PC-3 (cell line): ENCODE data around the gene PDLIM4. TPM values are rescaled to one million over a fixed set of nuclear protein-coding genes. Genes with fewer than 3 reads are reported as not detected.
A peak's percentile ranks its signal among the peaks of the same experiment; 100 is the strongest.

ENCODE experiments used
- ATAC-seq: fragments of 200-7000 bp; cut with Tn5 transposase; 2 replicates; pipeline ENCODE4 v1.9.1; 2020; ENCODE audit warnings: mild to moderate bottlenecking, moderate library complexity
- BruUV-seq: library from RNA; stranded (reverse); fragments of 400-500 nt; replicated peaks from 2 replicates; lab custom pipeline; 2021; lab: Mats Ljungman, UMichigan
- CTCF ChIA-PET: fragments of 300-600 bp; sonication (Branson Sonifier 250); formaldehyde crosslinking; loops from one replicate; lab custom pipeline; 2022; ENCODE audit warnings: antibody characterized with exemption; lab: Charles Lee
- POLR2A ChIA-PET: fragments of 300-600 bp; sonication (Branson Sonifier 250); formaldehyde crosslinking; loops from one replicate; lab custom pipeline; 2022; ENCODE audit warnings: antibody characterized with exemption; ENCODE audit not compliant: unreplicated experiment; lab: Charles Lee
- DNase-seq: peaks from one replicate; pipeline ENCODE4 v3.0.0-alpha.2; 2015
- H2AFZ ChIP-seq: fragments of 300-600 bp; sonication (generic); 2 replicates; pipeline ENCODE4 v1.6.0; 2016; ENCODE audit warnings: antibody characterized with exemption, low read length
- H3F3A ChIP-seq: fragments of 300-600 bp; sonication (generic); one replicate; pipeline ENCODE4 v1.6.0; 2017; ENCODE audit warnings: antibody characterized with exemption, low read length, control low read depth, mild to moderate bottlenecking; ENCODE audit not compliant: unreplicated experiment
- H3K27ac ChIP-seq: fragments of 300-600 bp; sonication (generic); 2 replicates; pipeline ENCODE4 v1.5.1; 2016; ENCODE audit warnings: mild to moderate bottlenecking, low read length
- H3K27me3 ChIP-seq: fragments of 300-600 bp; sonication (generic); 2 replicates; pipeline ENCODE4 v1.6.1; 2016; ENCODE audit warnings: low read length, mixed read lengths
- H3K36me3 ChIP-seq: fragments of 300-600 bp; sonication (generic); 2 replicates; pipeline ENCODE4 v1.6.1; 2016; ENCODE audit warnings: low read depth, mixed run types, low read length, mixed read lengths
- H3K4me1 ChIP-seq: fragments of 300-600 bp; sonication (generic); 2 replicates; pipeline ENCODE4 v1.5.1; 2016; ENCODE audit warnings: low read length; ENCODE audit not compliant: insufficient read depth
- H3K4me2 ChIP-seq: fragments of 300-600 bp; sonication (generic); 2 replicates; pipeline ENCODE4 v1.6.0; 2016; ENCODE audit warnings: low read length
- H3K4me3 ChIP-seq: fragments of 300-600 bp; sonication (generic); 2 replicates; pipeline ENCODE4 v1.5.1; 2016; ENCODE audit warnings: mild to moderate bottlenecking, low read length, mixed read lengths
- H3K79me2 ChIP-seq: fragments of 300-600 bp; sonication (generic); 2 replicates; pipeline ENCODE4 v1.6.1; 2017; ENCODE audit warnings: low read length, mixed read lengths
- H3K9ac ChIP-seq: fragments of 300-600 bp; sonication (generic); 2 replicates; pipeline ENCODE4 v1.6.0; 2016; ENCODE audit warnings: mild to moderate bottlenecking, low read length
- H3K9me2 ChIP-seq: fragments of 300-600 bp; sonication (generic); replicated peaks from 2 replicates; pipeline ENCODE4 v1.6.1; 2016; ENCODE audit warnings: mixed run types, low read length, mixed read lengths
- H3K9me3 ChIP-seq: fragments of 300-600 bp; sonication (generic); 2 replicates; pipeline ENCODE4 v1.6.1; 2016; ENCODE audit warnings: low read length, mixed read lengths
- H4K20me1 ChIP-seq: fragments of 300-600 bp; sonication (generic); 2 replicates; pipeline ENCODE4 v1.6.1; 2016; ENCODE audit warnings: low read length, mixed read lengths
- CTCF ChIP-seq: fragments of 300-600 bp; sonication (generic); conservative IDR thresholded peaks from 2 replicates; pipeline ENCODE4 v1.5.1; 2017; ENCODE audit warnings: antibody characterized with exemption, low read depth, mild to moderate bottlenecking, low read length
- EZH2 ChIP-seq: fragments of 300-600 bp; sonication (generic); IDR thresholded peaks from one replicate; pipeline ENCODE4 v1.6.1; 2017; ENCODE audit warnings: antibody characterized with exemption, mild to moderate bottlenecking, low read length; ENCODE audit not compliant: unreplicated experiment
- EZH2phosphoT487 ChIP-seq: fragments of 300-600 bp; sonication (generic); IDR thresholded peaks from 2 replicates; pipeline ENCODE4 v1.6.1; 2018; ENCODE audit warnings: mild to moderate bottlenecking, antibody characterized with exemption, low read length, borderline replicate concordance
- intact Hi-C: fragments of 100-400 bp; cut with micrococcal nuclease; formaldehyde crosslinking; loops from 2 replicates; pipeline ENCODE4 v1.9.0; 2023
- total RNA-seq: library from RNA; depleted of rRNA; stranded (reverse); fragments of >200 nt; gene quantifications from 2 replicates; pipeline ENCODE4 v1.2.3, GENCODE V29; 2014

Gene PDLIM4
- total RNA-seq, 1 experiment from 2014 or later, result 27.8 TPM

- H3F3A ChIP-seq, result no peaks in the 10 kb centered on the region
- peak within 1 kb of the TSS; percentile 30 for H3K27ac ChIP-seq
- no peaks in the 10 kb centered on the region for H3K9me2 ChIP-seq
- ATAC-seq (peak; percentile 92), DNase-seq (peak; percentile 79)
- H3K9me3 ChIP-seq, result no peaks in the 10 kb centered on the region
- H3K4me1 ChIP-seq, result peaks cover 20% of the 10 kb centered on the region
- no peaks in the 10 kb centered on the region for H3K36me3 ChIP-seq
- CTCF ChIA-PET, result interaction anchor here (1.1 to 1.3 kb wide), 2 partner anchors 10 to 12 kb away, joined by 3 read pairs; no protein-coding TSS in a partner anchor
- peak within 1 kb of the TSS; percentile 81 for H2AFZ ChIP-seq
- H3K4me3 ChIP-seq, result peak within 1 kb of the TSS; percentile 69
- peaks cover 44% of the 10 kb centered on the region for H3K79me2 ChIP-seq
- TF ChIP-seq EZH2 (no peak), CTCF (0 out of 2 replicates have a peak, but pooled peaks have one; percentile 16)
- peak within 1 kb of the TSS; percentile 87 for H3K4me2 ChIP-seq
- POLR2A ChIA-PET, result interaction anchor here (0.7 kb wide), 2 partner anchors 37 to 134 kb away, joined by 3 to 5 read pairs; no protein-coding TSS in a partner anchor
- no TSS peak for BruUV-seq
- intact Hi-C loops, result loop anchor here (5.0 kb wide), 1 partner anchor 65 kb away; the partner anchor contains the start of gene SLC22A4
- no peaks in the 10 kb centered on the region for H3K27me3 ChIP-seq
- peak within 1 kb of the TSS; percentile 59 for H3K9ac ChIP-seq
- H4K20me1 ChIP-seq, result no peaks in the 10 kb centered on the region
These were observed 29.8 kb upstream of the PDLIM4 start, which contains the start of gene P4HA2 for GRCh38 chr5:132227485-132228240. P4HA2 (minus strand) TSS chr5:132227853; CDS start chr5:132218626, 9,227 bp downstream.

GRCh38 chr5:132228241-132229035 is 29.1 kb upstream of the PDLIM4 start:
- 0 out of 2 replicates have a peak, but pooled peaks have one; percentile 2 for TF ChIP-seq CTCF
- no peak for TF ChIP-seq EZH2
- TF ChIP-seq EZH2phosphoT487, result no peak
- Histone ChIP-seq H3K4me2 (peak overlapping the region; percentile 87), H2AFZ (peak overlapping the region; percentile 81), H3K4me3 (peak overlapping the region; percentile 69), H3K27me3 (no peaks in the 10 kb centered on the region), H3K36me3 (no peaks in the 10 kb centered on the region), H3K79me2 (peaks cover 37% of the 10 kb centered on the region), H3K4me1 (peaks cover 20% of the 10 kb centered on the region), H3K27ac (no peak overlapping the region), H3K9me2 (no peaks in the 10 kb centered on the region), H3K9ac (peak overlapping the region; percentile 59), H4K20me1 (no peaks in the 10 kb centered on the region), H3K9me3 (no peaks in the 10 kb centered on the region), H3F3A (no peaks in the 10 kb centered on the region)
- DNase-seq (no peak), ATAC-seq (no peak)
- intact Hi-C loops, result loop anchor here (5.0 kb wide), 1 partner anchor 64 kb away; the partner anchor contains the start of gene SLC22A4
- no TSS peak for BruUV-seq
- CTCF ChIA-PET, result interaction anchor here (1.1 to 1.3 kb wide), 2 partner anchors 10 to 13 kb away, joined by 3 read pairs; no protein-coding TSS in a partner anchor
- POLR2A ChIA-PET, result interaction anchor here (0.7 kb wide), 1 partner anchor 135 kb away, joined by 5 read pairs; no protein-coding TSS in a partner anchor
